ENCODE results near the gene TGFB1.
"Not testable (repeated sequence)": the region's sequence is repeated elsewhere in the genome, so short reads cannot be mapped to it uniquely, and the experiment has no call there.

The TGFB1 gene

GRCh38 chr19:41392775-41393174 is 39.1 kb upstream of the TGFB1 start:
- Histone ChIP-seq H3K4me1 (ENCODE audit: control insufficient read depth in 1 of 2, insufficient read depth in 2 of 2, low read length in 2 of 2) (peaks cover 4 to 16% of the 10 kb centered on the region in 2 donors), H3K27ac (ENCODE audit: low read depth, low read length) (no peak overlapping the region), H3K9me3 (ENCODE audit: control insufficient read depth in 1 of 2, low read length in 2 of 2) (no peaks in the 10 kb centered on the region), H3K36me3 (ENCODE audit: control insufficient read depth in 1 of 2, insufficient read depth in 2 of 2, low read length in 2 of 2) (peaks cover 9 to 38% of the 10 kb centered on the region in 2 donors), H3K27me3 (ENCODE audit: control insufficient read depth in 1 of 2, insufficient read depth in 2 of 2, low read length in 2 of 2) (no peaks in the 10 kb centered on the region), H3K9ac (ENCODE audit: low read depth in 1 of 2, low read length in 2 of 2) (no peak overlapping the region), H3K4me3 (ENCODE audit: low read depth in 1 of 2, low read length in 2 of 2) (no peak overlapping the region)

GRCh38 chr19:41391618-41392017 is 37.9 kb upstream of the TGFB1 start:
- Histone ChIP-seq H3K4me3 (ENCODE audit: low read depth in 1 of 2, low read length in 2 of 2) (no peak overlapping the region), H3K27ac (ENCODE audit: low read depth, low read length) (no peak overlapping the region), H3K27me3 (ENCODE audit: control insufficient read depth in 1 of 2, insufficient read depth in 2 of 2, low read length in 2 of 2) (no peaks in the 10 kb centered on the region), H3K9ac (ENCODE audit: low read depth in 1 of 2, low read length in 2 of 2) (no peak overlapping the region), H3K9me3 (ENCODE audit: control insufficient read depth in 1 of 2, low read length in 2 of 2) (no peaks in the 10 kb centered on the region), H3K4me1 (ENCODE audit: control insufficient read depth in 1 of 2, insufficient read depth in 2 of 2, low read length in 2 of 2) (peaks cover 4 to 11% of the 10 kb centered on the region in 2 donors), H3K36me3 (ENCODE audit: control insufficient read depth in 1 of 2, insufficient read depth in 2 of 2, low read length in 2 of 2) (peaks cover 14 to 43% of the 10 kb centered on the region in 2 donors)

GRCh38 chr19:41386442-41386841 is 32.7 kb upstream of the TGFB1 start:
- Histone ChIP-seq H3K4me1 (ENCODE audit: control insufficient read depth in 1 of 2, insufficient read depth in 2 of 2, low read length in 2 of 2) (no peaks in the 10 kb centered on the region), H3K4me3 (ENCODE audit: low read depth in 1 of 2, low read length in 2 of 2) (no peak overlapping the region), H3K27me3 (ENCODE audit: control insufficient read depth in 1 of 2, insufficient read depth in 2 of 2, low read length in 2 of 2) (no peaks in the 10 kb centered on the region), H3K27ac (ENCODE audit: low read depth, low read length) (no peak overlapping the region), H3K36me3 (ENCODE audit: control insufficient read depth in 1 of 2, insufficient read depth in 2 of 2, low read length in 2 of 2) (peaks cover 14 to 41% of the 10 kb centered on the region in 2 donors), H3K9ac (ENCODE audit: low read depth in 1 of 2, low read length in 2 of 2) (no peak overlapping the region), H3K9me3 (ENCODE audit: control insufficient read depth in 1 of 2, low read length in 2 of 2) (no peaks in the 10 kb centered on the region)

GRCh38 chr19:41384351-41384750 is 30.6 kb upstream of the TGFB1 start:
- H3K36me3 ChIP-seq (ENCODE audit: control insufficient read depth in 1 of 2, insufficient read depth in 2 of 2, low read length in 2 of 2) = peaks cover 5 to 20% of the 10 kb centered on the region in 2 donors
- H3K9me3 ChIP-seq (ENCODE audit: control insufficient read depth in 1 of 2, low read length in 2 of 2) = no peaks in the 10 kb centered on the region
- H3K4me1 ChIP-seq (ENCODE audit: control insufficient read depth in 1 of 2, insufficient read depth in 2 of 2, low read length in 2 of 2) = no peaks in the 10 kb centered on the region
- H3K9ac ChIP-seq (ENCODE audit: low read depth in 1 of 2, low read length in 2 of 2) = no peak overlapping the region
- no peak overlapping the region for H3K4me3 ChIP-seq (ENCODE audit: low read depth in 1 of 2, low read length in 2 of 2)
- H3K27ac ChIP-seq (ENCODE audit: low read depth, low read length) = no peak overlapping the region
- no peaks in the 10 kb centered on the region for H3K27me3 ChIP-seq (ENCODE audit: control insufficient read depth in 1 of 2, insufficient read depth in 2 of 2, low read length in 2 of 2)

GRCh38 chr19:41381536-41381935 is 27.8 kb upstream of the TGFB1 start:
- H3K4me3 ChIP-seq (ENCODE audit: low read depth in 1 of 2, low read length in 2 of 2); H3K36me3 ChIP-seq (ENCODE audit: control insufficient read depth in 1 of 2, insufficient read depth in 2 of 2, low read length in 2 of 2); H3K9ac ChIP-seq (ENCODE audit: low read depth in 1 of 2, low read length in 2 of 2); H3K27ac ChIP-seq (ENCODE audit: low read depth, low read length); H3K27me3 ChIP-seq (ENCODE audit: control insufficient read depth in 1 of 2, insufficient read depth in 2 of 2, low read length in 2 of 2); H3K4me1 ChIP-seq (ENCODE audit: control insufficient read depth in 1 of 2, insufficient read depth in 2 of 2, low read length in 2 of 2); H3K9me3 ChIP-seq (ENCODE audit: control insufficient read depth in 1 of 2, low read length in 2 of 2): not testable (repeated sequence)

- Histone ChIP-seq H3K27ac (ENCODE audit: low read depth, low read length) (no peak overlapping the region), H3K4me3 (ENCODE audit: low read depth in 1 of 2, low read length in 2 of 2) (no peak overlapping the region), H3K4me1 (ENCODE audit: control insufficient read depth in 1 of 2, insufficient read depth in 2 of 2, low read length in 2 of 2) (peaks cover 5 to 9% of the 10 kb centered on the region in 2 donors), H3K9ac (ENCODE audit: low read depth in 1 of 2, low read length in 2 of 2) (no peak overlapping the region), H3K36me3 (ENCODE audit: control insufficient read depth in 1 of 2, insufficient read depth in 2 of 2, low read length in 2 of 2) (no peaks in the 10 kb centered on the region), H3K27me3 (ENCODE audit: control insufficient read depth in 1 of 2, insufficient read depth in 2 of 2, low read length in 2 of 2) (no peaks in the 10 kb centered on the region), H3K9me3 (ENCODE audit: control insufficient read depth in 1 of 2, low read length in 2 of 2) (no peaks in the 10 kb centered on the region)
Observed at GRCh38 chr19:41377977-41378709, 24.4 kb upstream of the TGFB1 start.

- no peaks in the 10 kb centered on the region for H3K27me3 ChIP-seq (ENCODE audit: control insufficient read depth in 1 of 2, insufficient read depth in 2 of 2, low read length in 2 of 2)
- H3K36me3 ChIP-seq (ENCODE audit: control insufficient read depth in 1 of 2, insufficient read depth in 2 of 2, low read length in 2 of 2) = no peaks in the 10 kb centered on the region
- H3K4me3 ChIP-seq (ENCODE audit: low read depth in 1 of 2, low read length in 2 of 2) = peak overlapping the region; percentile 63 to 80
- H3K4me1 ChIP-seq (ENCODE audit: control insufficient read depth in 1 of 2, insufficient read depth in 2 of 2, low read length in 2 of 2) = peaks cover 5 to 9% of the 10 kb centered on the region in 2 donors
- no peaks in the 10 kb centered on the region for H3K9me3 ChIP-seq (ENCODE audit: control insufficient read depth in 1 of 2, low read length in 2 of 2)
- H3K9ac ChIP-seq (ENCODE audit: low read depth in 1 of 2, low read length in 2 of 2) = peak overlapping the region; percentile 18 to 60
- H3K27ac ChIP-seq (ENCODE audit: low read depth, low read length) = no peak overlapping the region
Observed at GRCh38 chr19:41376998-41377365, 23.3 kb upstream of the TGFB1 start.

GRCh38 chr19:41376241-41376997 is 22.7 kb upstream of the TGFB1 start, which contains the start of gene TMEM91:
TMEM91 (plus strand) TSS chr19:41376533; CDS start chr19:41378310, 1,777 bp downstream.
- Histone ChIP-seq H3K27ac (ENCODE audit: low read depth, low read length) (no peak within 1 kb of the TSS), H3K27me3 (ENCODE audit: control insufficient read depth in 1 of 2, insufficient read depth in 2 of 2, low read length in 2 of 2) (no peaks in the 10 kb centered on the region), H3K9me3 (ENCODE audit: control insufficient read depth in 1 of 2, low read length in 2 of 2) (no peaks in the 10 kb centered on the region), H3K36me3 (ENCODE audit: control insufficient read depth in 1 of 2, insufficient read depth in 2 of 2, low read length in 2 of 2) (no peaks in the 10 kb centered on the region), H3K4me1 (ENCODE audit: control insufficient read depth in 1 of 2, insufficient read depth in 2 of 2, low read length in 2 of 2) (peaks cover 5 to 9% of the 10 kb centered on the region in 2 donors), H3K9ac (ENCODE audit: low read depth in 1 of 2, low read length in 2 of 2) (peak within 1 kb of the TSS; percentile 18 to 60), H3K4me3 (ENCODE audit: low read depth in 1 of 2, low read length in 2 of 2) (peak within 1 kb of the TSS; percentile 63 to 80)

- no peak overlapping the region for H3K4me3 ChIP-seq (ENCODE audit: low read depth in 1 of 2, low read length in 2 of 2)
- no peak overlapping the region for H3K9ac ChIP-seq (ENCODE audit: low read depth in 1 of 2, low read length in 2 of 2)
- H3K4me1 ChIP-seq (ENCODE audit: control insufficient read depth in 1 of 2, insufficient read depth in 2 of 2, low read length in 2 of 2) = peaks cover 5 to 9% of the 10 kb centered on the region in 2 donors
- H3K27me3 ChIP-seq (ENCODE audit: control insufficient read depth in 1 of 2, insufficient read depth in 2 of 2, low read length in 2 of 2) = no peaks in the 10 kb centered on the region
- no peaks in the 10 kb centered on the region for H3K9me3 ChIP-seq (ENCODE audit: control insufficient read depth in 1 of 2, low read length in 2 of 2)
- H3K27ac ChIP-seq (ENCODE audit: low read depth, low read length) = no peak overlapping the region
- no peaks in the 10 kb centered on the region for H3K36me3 ChIP-seq (ENCODE audit: control insufficient read depth in 1 of 2, insufficient read depth in 2 of 2, low read length in 2 of 2)
Observed at GRCh38 chr19:41373993-41374392, 20.3 kb upstream of the TGFB1 start.

- peaks cover 5 to 15% of the 10 kb centered on the region in 2 donors for H3K4me1 ChIP-seq (ENCODE audit: control insufficient read depth in 1 of 2, insufficient read depth in 2 of 2, low read length in 2 of 2)
- H3K9me3 ChIP-seq (ENCODE audit: control insufficient read depth in 1 of 2, low read length in 2 of 2) = no peaks in the 10 kb centered on the region
- H3K9ac ChIP-seq (ENCODE audit: low read depth in 1 of 2, low read length in 2 of 2) = no peak overlapping the region
- no peaks in the 10 kb centered on the region for H3K27me3 ChIP-seq (ENCODE audit: control insufficient read depth in 1 of 2, insufficient read depth in 2 of 2, low read length in 2 of 2)
- H3K36me3 ChIP-seq (ENCODE audit: control insufficient read depth in 1 of 2, insufficient read depth in 2 of 2, low read length in 2 of 2) = no peaks in the 10 kb centered on the region
- H3K4me3 ChIP-seq (ENCODE audit: low read depth in 1 of 2, low read length in 2 of 2) = no peak overlapping the region
- H3K27ac ChIP-seq (ENCODE audit: low read depth, low read length) = no peak overlapping the region
Observed at GRCh38 chr19:41372501-41372900, 18.8 kb upstream of the TGFB1 start.
